Hepatocyte (in vitro differentiated cells): ENCODE measurements around the gene ZER1. TPM values are rescaled to one million over a fixed set of nuclear protein-coding genes. Genes with fewer than 3 reads are reported as not detected.

ENCODE experiments used
- DNase-seq: peaks from one replicate; pipeline ENCODE4 v3.0.0-alpha.2; 2016; ENCODE audit warnings: low spot score
- H2AFZ ChIP-seq: fragments of 200-600 bp; sonication (generic); 2 replicates; pipeline ENCODE4 v1.6.0; 2016; ENCODE audit warnings: antibody characterized with exemption, mild to moderate bottlenecking
- H3K27ac ChIP-seq: fragments of 200-600 bp; sonication (generic); 2 replicates; pipeline ENCODE4 v1.5.1; 2016; ENCODE audit warnings: mild to moderate bottlenecking
- H3K27me3 ChIP-seq: fragments of 200-600 bp; sonication (generic); 2 replicates; pipeline ENCODE4 v1.6.1; 2016
- H3K36me3 ChIP-seq: fragments of 200-600 bp; sonication (generic); replicated peaks from 2 replicates; pipeline ENCODE4 v1.5.1; 2016; ENCODE audit warnings: low read depth; ENCODE audit not compliant: insufficient read depth
- H3K4me1 ChIP-seq: fragments of 200-600 bp; sonication (generic); 2 replicates; pipeline ENCODE4 v1.5.1; 2016; ENCODE audit warnings: mild to moderate bottlenecking, moderate library complexity; ENCODE audit not compliant: insufficient read depth
- H3K4me2 ChIP-seq: fragments of 200-600 bp; sonication (generic); 2 replicates; pipeline ENCODE4 v1.6.0; 2016
- H3K4me3 ChIP-seq: fragments of 200-600 bp; sonication (generic); 2 replicates; pipeline ENCODE4 v1.5.1; 2016; ENCODE audit warnings: mild to moderate bottlenecking
- H3K79me2 ChIP-seq: fragments of 200-600 bp; sonication (generic); 2 replicates; pipeline ENCODE4 v1.6.0; 2017; ENCODE audit warnings: mild to moderate bottlenecking
- H3K9me2 ChIP-seq: fragments of 200-600 bp; sonication (generic); replicated peaks from 2 replicates; pipeline ENCODE4 v1.6.0; 2017; ENCODE audit warnings: mild to moderate bottlenecking; ENCODE audit not compliant: insufficient read depth
- H3K9me3 ChIP-seq: fragments of 200-600 bp; sonication (generic); 2 replicates; pipeline ENCODE4 v1.5.1; 2016; ENCODE audit warnings: low read depth, mild to moderate bottlenecking
- H4K20me1 ChIP-seq: fragments of 200-600 bp; sonication (generic); 2 replicates; pipeline ENCODE4 v1.6.0; 2016; ENCODE audit warnings: mild to moderate bottlenecking; ENCODE audit not compliant: insufficient read depth, poor library complexity, severe bottlenecking
- EZH2 ChIP-seq: fragments of 200-600 bp; sonication (generic); IDR thresholded peaks from 2 replicates; pipeline ENCODE4 v1.6.1; 2016; ENCODE audit warnings: antibody characterized with exemption, mild to moderate bottlenecking, borderline replicate concordance
- EZH2phosphoT487 ChIP-seq: fragments of 200-600 bp; sonication (generic); IDR thresholded peaks from one replicate; pipeline ENCODE4 v1.6.1; 2018; ENCODE audit warnings: antibody characterized with exemption, mild to moderate bottlenecking, low read depth, moderate library complexity; ENCODE audit not compliant: unreplicated experiment, severe bottlenecking
- WGBS: methylation state at CpG from one replicate; pipeline ENCODE4 v1.1.6; 2016; ENCODE audit warnings: low lambda C conversion rate; ENCODE audit errors: missing lambda C conversion rate; 5-methylcytosine and 5-hydroxymethylcytosine counted together
- polyA plus RNA-seq: library from polyadenylated mRNA; unstranded; fragments of >200 nt; fragmentation: Nextera tagmentation; extraction: Ambion mirVana; gene quantifications from 2 replicates; pipeline ENCODE4 v1.2.1, GENCODE V29; 2016
- total RNA-seq: library from RNA; depleted of rRNA; stranded (reverse); fragments of >200 nt; gene quantifications from 2 replicates; pipeline ENCODE4 v1.2.3, GENCODE V29; 2014
- TF ChIP-seq, protein P1 (sequence below): fragments of 200-600 bp; sonication (generic); IDR thresholded peaks from 2 replicates; pipeline ENCODE4 v1.5.1; 2016; ENCODE audit warnings: antibody characterized with exemption, mild to moderate bottlenecking; ENCODE audit not compliant: poor library complexity

The ZER1 gene
- total and polyA plus RNA-seq, 2 experiments from 2014 or later = 24.4 to 38.9 TPM

DNA sequence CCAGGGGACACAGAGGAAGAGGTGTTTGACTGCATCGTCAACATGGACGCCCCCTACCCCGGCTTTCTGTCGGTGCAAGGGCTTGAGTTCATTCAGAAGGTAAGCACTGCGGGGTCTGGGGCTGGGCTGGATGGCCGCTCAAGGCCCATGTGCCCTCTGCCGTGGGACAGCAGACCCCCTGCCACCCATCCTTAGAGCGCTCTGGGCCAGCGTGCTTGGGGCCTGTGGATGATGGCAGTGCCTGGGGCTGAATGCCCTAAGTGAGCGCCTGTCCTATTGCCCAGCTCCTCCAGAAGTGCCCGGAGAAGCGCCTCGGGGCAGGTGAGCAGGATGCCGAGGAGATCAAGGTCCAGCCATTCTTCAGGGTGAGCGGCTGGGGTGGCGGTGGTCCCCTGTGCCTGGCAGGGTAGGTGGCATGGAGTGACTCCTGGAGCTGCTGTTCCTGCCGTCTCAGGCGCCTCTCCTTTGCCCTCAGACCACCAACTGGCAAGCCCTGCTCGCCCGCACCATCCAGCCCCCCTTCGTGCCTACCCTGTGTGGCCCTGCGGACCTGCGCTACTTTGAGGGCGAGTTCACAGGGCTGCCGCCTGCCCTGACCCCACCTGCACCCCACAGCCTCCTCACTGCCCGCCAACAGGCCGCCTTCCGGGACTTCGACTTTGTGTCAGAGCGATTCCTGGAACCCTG, 51.7 kb downstream of the ZER1 start:
- H3K27ac ChIP-seq = no peak overlapping the region
- DNase-seq = no peak

DNA sequence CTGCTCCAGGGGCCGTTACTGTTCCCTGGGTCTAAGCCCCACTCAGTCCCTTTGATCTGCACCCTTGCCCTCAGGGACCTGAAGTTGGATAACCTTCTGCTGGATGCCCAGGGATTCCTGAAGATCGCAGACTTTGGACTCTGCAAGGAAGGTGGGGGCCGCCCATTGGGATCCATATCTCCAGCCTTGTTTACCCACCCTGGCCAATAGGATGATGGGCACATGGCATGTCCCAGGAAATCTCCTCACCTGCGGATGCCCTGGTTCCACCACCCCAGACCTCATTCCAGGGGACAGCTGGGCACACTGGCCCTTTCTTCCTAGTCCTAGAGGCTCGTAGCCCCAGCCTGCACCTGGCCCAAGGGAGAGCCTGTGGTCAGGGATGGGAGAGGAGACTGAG, 53.3 kb downstream of the ZER1 start:
- H3K27ac ChIP-seq = no peak overlapping the region
- no peak for TF ChIP-seq EZH2phosphoT487
- no peak for TF ChIP-seq EZH2
- TF ChIP-seq, protein P1, sequence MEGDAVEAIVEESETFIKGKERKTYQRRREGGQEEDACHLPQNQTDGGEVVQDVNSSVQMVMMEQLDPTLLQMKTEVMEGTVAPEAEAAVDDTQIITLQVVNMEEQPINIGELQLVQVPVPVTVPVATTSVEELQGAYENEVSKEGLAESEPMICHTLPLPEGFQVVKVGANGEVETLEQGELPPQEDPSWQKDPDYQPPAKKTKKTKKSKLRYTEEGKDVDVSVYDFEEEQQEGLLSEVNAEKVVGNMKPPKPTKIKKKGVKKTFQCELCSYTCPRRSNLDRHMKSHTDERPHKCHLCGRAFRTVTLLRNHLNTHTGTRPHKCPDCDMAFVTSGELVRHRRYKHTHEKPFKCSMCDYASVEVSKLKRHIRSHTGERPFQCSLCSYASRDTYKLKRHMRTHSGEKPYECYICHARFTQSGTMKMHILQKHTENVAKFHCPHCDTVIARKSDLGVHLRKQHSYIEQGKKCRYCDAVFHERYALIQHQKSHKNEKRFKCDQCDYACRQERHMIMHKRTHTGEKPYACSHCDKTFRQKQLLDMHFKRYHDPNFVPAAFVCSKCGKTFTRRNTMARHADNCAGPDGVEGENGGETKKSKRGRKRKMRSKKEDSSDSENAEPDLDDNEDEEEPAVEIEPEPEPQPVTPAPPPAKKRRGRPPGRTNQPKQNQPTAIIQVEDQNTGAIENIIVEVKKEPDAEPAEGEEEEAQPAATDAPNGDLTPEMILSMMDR = no peak
- no peak overlapping the region for H3K4me3 ChIP-seq
- no peak overlapping the region for H3K4me2 ChIP-seq
- H3K27me3 ChIP-seq = no peaks in the 10 kb centered on the region
- no peaks in the 10 kb centered on the region for H3K79me2 ChIP-seq
- DNase-seq = peak; percentile 44
- H3K9me2 ChIP-seq = no peaks in the 10 kb centered on the region
- H4K20me1 ChIP-seq = no peaks in the 10 kb centered on the region
- no peaks in the 10 kb centered on the region for H3K9me3 ChIP-seq
- 65% methylated on average over 5 of the region's 5 CpGs for WGBS
- peaks cover 5% of the 10 kb centered on the region for H3K4me1 ChIP-seq
- no peak overlapping the region for H2AFZ ChIP-seq
- no peaks in the 10 kb centered on the region for H3K36me3 ChIP-seq

More for the DNA sequence above, 51.7 kb downstream of the ZER1 start:
- Histone ChIP-seq H3K4me3 (no peak overlapping the region), H3K9me2 (no peaks in the 10 kb centered on the region), H3K4me2 (no peak overlapping the region), H4K20me1 (no peaks in the 10 kb centered on the region), H3K36me3 (no peaks in the 10 kb centered on the region), H3K79me2 (no peaks in the 10 kb centered on the region), H3K4me1 (peaks cover 9% of the 10 kb centered on the region), H3K27me3 (no peaks in the 10 kb centered on the region), H2AFZ (no peak overlapping the region), H3K9me3 (no peaks in the 10 kb centered on the region)
- no peak for TF ChIP-seq EZH2phosphoT487
- WGBS = 94% methylated on average over 30 of the region's 30 CpGs

DNA sequence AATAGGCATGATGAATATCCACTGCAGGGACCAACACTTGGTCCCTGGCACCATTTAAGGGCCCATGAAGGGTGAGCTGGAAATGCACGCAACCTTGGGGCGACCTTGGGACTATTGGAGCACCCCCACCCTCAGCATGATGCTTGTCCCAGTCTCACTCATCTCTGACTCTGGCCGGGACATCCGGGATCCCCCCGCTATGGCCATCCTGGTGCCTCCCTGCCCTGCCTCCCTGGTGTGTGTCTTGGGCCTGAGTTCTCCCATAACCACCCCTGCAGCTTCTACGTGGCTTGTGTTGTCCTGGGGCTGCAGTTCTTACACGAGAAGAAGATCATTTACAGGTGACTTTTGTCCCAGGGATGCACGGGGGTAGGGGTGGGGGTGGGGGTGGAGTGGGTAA, 53.7 kb downstream of the ZER1 start:
- no peaks in the 10 kb centered on the region for H3K9me3 ChIP-seq
- WGBS = 81% methylated on average over 8 of the region's 8 CpGs
- H3K4me3 ChIP-seq = no peak overlapping the region
- H3K4me1 ChIP-seq = peaks cover 2% of the 10 kb centered on the region
- no peak overlapping the region for H3K27ac ChIP-seq
- H3K79me2 ChIP-seq = no peaks in the 10 kb centered on the region
- no peak overlapping the region for H2AFZ ChIP-seq
- H3K9me2 ChIP-seq = no peaks in the 10 kb centered on the region
- no peak for DNase-seq
- no peaks in the 10 kb centered on the region for H4K20me1 ChIP-seq
- no peaks in the 10 kb centered on the region for H3K27me3 ChIP-seq
- H3K4me2 ChIP-seq = no peak overlapping the region
- TF ChIP-seq EZH2 (no peak), EZH2phosphoT487 (no peak)
- TF ChIP-seq, protein P1 = no peak
- no peaks in the 10 kb centered on the region for H3K36me3 ChIP-seq

DNA sequence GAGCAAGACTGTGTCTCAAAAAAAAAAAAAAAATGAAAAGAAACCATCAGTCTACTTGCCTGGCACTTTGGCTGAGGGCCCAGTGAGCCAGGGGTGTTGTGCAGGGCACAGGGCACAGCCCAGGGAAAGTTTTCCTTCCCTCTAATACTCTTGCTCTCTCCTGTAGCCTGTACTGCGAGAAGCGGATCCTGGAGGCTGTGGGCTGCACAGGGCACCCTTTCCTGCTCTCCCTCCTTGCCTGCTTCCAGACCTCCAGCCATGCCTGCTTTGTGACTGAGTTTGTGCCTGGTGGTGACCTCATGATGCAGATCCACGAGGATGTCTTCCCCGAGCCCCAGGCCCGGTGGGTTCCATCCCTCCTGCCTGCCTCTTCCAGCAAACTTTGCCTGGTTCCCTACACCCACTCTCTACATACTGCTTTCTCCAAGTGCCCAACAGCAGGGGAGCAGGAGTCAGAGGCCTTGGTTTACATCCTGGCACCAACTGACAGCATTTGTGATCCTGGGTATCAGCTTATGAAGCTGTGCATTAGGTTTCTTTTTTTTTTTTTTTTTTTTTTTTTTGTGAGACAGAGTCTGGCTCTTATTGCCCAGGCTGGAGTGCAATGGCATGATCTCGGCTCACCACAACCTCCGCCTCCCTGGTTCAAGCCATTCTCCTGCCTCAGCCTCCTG, 55.0 kb downstream of the ZER1 start:
- no peak overlapping the region for H3K4me3 ChIP-seq
- peaks cover 2% of the 10 kb centered on the region for H3K4me1 ChIP-seq
- H3K27ac ChIP-seq = no peak overlapping the region
- no peaks in the 10 kb centered on the region for H3K9me3 ChIP-seq
- no peaks in the 10 kb centered on the region for H3K27me3 ChIP-seq
- H4K20me1 ChIP-seq = no peaks in the 10 kb centered on the region
- TF ChIP-seq, protein P1 = no peak
- TF ChIP-seq EZH2phosphoT487 = no peak
- TF ChIP-seq EZH2 = no peak
- H3K9me2 ChIP-seq = no peaks in the 10 kb centered on the region
- WGBS = 93% methylated on average over 7 of the region's 7 CpGs
- H3K79me2 ChIP-seq = no peaks in the 10 kb centered on the region
- no peaks in the 10 kb centered on the region for H3K36me3 ChIP-seq
- no peak overlapping the region for H2AFZ ChIP-seq
- no peak for DNase-seq
- H3K4me2 ChIP-seq = no peak overlapping the region
